Embryonic facial prominence (tissue), 1 donor: ENCODE measurements around the gene ANGPTL4.

Experiments
- DNase-seq: peaks from one replicate; pipeline ENCODE4 v3.0.0-alpha.2; 2016; ENCODE audit errors: extremely low spot score

Gene ANGPTL4

DNA sequence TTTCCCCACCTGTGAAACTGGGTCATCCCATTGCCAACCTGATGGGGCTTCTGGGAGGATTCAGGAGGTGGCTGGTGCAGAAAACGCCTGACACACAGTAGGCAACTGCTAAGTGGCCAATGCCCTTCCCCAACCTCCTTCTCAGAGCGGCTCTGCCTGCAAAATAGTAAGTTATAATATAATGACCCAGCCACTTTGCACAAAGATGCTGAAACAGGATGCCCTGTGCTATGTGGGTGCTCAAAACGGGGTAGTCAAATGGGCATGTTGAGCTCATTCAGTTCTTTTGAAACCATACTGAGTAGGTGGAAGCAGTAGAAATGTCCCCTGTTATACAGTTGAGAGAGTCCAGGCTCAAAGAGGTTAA lies 49.7 kb downstream of the ANGPTL4 start:
- no peak for DNase-seq

- no peak for DNase-seq
Measured at GRCh38 chr19:8416796-8417195, 52.8 kb downstream of the ANGPTL4 start.

- no peak for DNase-seq
Measured at GRCh38 chr19:8421484-8422461, 57.8 kb downstream of the ANGPTL4 start.

DNA sequence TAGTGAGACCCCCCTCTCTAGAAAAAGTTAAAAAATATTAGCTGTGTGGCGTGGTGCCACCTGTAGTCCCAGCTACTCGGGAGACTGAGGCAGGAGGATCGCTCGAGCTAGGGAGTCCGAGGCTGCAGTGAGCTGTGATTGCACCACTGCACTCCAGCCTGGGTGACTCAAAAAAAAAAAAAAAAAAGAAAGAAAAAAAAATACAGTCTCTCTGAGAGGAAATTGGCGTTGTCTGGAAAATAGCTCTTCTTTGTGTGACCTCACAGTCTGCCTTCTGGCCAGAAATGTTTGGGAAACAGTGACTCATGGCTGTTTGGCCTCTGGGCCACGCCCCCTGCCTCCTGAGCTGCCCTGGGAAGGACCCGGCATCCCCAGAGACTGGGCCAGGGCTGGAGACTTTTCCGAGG lies 59.9 kb downstream of the ANGPTL4 start:
- no peak for DNase-seq
